Motor neuron (in vitro differentiated cells): Measurements from ENCODE around the gene NSUN2. TPM values are rescaled to one million over a fixed set of nuclear protein-coding genes. Genes with fewer than 3 reads are reported as not detected.

Source experiments
- ATAC-seq, 8 experiments: fragments of 200-7000 bp; cut with Tn5 transposase; replicated peaks in 6 of 8; 2 replicates each; pipeline ENCODE4 v1.8.0; 2021; ENCODE audit warnings: mild to moderate bottlenecking in 8 of 8, moderate library complexity in 8 of 8
- H3K27ac ChIP-seq, 2 donors: fragments of 250-450 bp; sonication (Bioruptor Pico); 2 replicates each; pipeline ENCODE4 v1.9.0; 2021; ENCODE audit warnings: antibody characterized with exemption in 2 of 2, mild to moderate bottlenecking in 2 of 2, moderate library complexity in 1 of 2
- H3K4me1 ChIP-seq, 2 donors: fragments of 250-450 bp; sonication (Bioruptor Pico); replicated peaks in 1 of 2; 2 replicates each; pipeline ENCODE4 v1.6.1; 2021; ENCODE audit warnings: antibody characterized with exemption in 2 of 2, mild to moderate bottlenecking in 2 of 2, moderate library complexity in 1 of 2
- H3K4me3 ChIP-seq, 5 donors: fragments of 250-450 bp; sonication (Bioruptor Pico); 2 replicates each; pipeline ENCODE4 v1.9.0; 2021; ENCODE audit warnings: antibody characterized with exemption in 5 of 5, mild to moderate bottlenecking in 5 of 5, moderate library complexity in 4 of 5
- WGBS, 10 experiments: fragments of 450-650 bp; shearing (Covaris generic); methylation state at CpG; one replicate each; pipeline ENCODE4 v1.0.0; 2022; 5-methylcytosine and 5-hydroxymethylcytosine counted together
- in situ Hi-C, 9 experiments: fragments of 400-800 bp; cut with MboI; loops; one replicate each; pipeline ENCODE4 v1.15.0; 2021; ENCODE audit warnings: low sequenced_read_pairs in 9 of 9, low pct_unique_long_range_greater_than_20kb in 2 of 9; ENCODE audit not compliant: unreplicated experiment in 9 of 9
- total RNA-seq, 8 experiments: library from RNA; unstranded; fragments of 300-600 nt; gene quantifications; 2 replicates each; pipeline versions ENCODE4 v1.2.3 to v1.2.4, GENCODE V29; 2022

NSUN2 gene
- total RNA-seq, 8 experiments from 2014 or later: 20.6 to 86.7 (median 35.2) TPM

DNA sequence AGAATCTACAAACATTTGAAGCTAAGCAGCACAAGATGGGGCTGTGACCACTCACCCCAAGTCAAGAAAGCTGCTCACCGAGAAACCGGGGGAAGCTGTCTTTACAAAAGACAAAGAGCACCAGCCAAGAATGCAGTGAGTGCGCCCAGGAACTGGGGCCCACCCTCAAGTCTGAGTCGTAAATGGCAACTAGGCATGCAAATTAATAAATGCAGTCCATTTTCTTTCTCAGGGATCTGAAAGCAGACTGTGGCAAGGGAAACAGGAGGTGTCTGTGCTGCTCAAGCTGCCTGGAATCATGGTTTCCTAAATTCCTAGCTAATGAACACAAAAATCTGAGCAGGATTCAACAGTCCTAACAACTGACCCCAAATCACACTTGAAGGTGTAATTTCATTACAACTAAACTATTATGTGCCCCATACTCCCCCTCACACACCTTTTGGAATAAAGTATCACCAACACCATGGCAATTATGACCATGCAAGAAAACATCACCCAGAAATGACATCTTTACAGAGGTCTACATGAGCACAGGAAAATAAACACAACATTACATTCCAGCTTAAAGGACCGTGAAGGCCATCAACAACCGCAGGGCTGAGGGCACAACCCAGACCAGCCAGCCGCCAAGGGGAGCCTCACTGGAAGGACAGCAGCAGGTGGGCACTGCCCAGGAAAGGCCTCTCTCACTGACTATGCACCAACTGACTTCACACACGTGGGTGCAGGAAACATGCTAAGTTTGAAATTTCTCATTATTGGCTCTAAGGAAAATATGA is 17.6 kb downstream of the NSUN2 start:
- in situ Hi-C loops: loop anchor here in 1 of 9 experiments (25.0 kb wide), 1 partner anchor 1128 kb away; no protein-coding TSS in a partner anchor
- Histone ChIP-seq H3K4me3 (no peak overlapping the region), H3K27ac (no peak overlapping the region), H3K4me1 (no peaks in the 10 kb centered on the region)
- ATAC-seq: peak in 2 of 8 experiments; percentile 67 to 73
- WGBS, 10 experiments: 52 to 100% (median 90%) methylated on average over 1 to 4 of the region's 8 CpGs; no CpG with 5 or more reads in 1 of the 10 experiments

DNA sequence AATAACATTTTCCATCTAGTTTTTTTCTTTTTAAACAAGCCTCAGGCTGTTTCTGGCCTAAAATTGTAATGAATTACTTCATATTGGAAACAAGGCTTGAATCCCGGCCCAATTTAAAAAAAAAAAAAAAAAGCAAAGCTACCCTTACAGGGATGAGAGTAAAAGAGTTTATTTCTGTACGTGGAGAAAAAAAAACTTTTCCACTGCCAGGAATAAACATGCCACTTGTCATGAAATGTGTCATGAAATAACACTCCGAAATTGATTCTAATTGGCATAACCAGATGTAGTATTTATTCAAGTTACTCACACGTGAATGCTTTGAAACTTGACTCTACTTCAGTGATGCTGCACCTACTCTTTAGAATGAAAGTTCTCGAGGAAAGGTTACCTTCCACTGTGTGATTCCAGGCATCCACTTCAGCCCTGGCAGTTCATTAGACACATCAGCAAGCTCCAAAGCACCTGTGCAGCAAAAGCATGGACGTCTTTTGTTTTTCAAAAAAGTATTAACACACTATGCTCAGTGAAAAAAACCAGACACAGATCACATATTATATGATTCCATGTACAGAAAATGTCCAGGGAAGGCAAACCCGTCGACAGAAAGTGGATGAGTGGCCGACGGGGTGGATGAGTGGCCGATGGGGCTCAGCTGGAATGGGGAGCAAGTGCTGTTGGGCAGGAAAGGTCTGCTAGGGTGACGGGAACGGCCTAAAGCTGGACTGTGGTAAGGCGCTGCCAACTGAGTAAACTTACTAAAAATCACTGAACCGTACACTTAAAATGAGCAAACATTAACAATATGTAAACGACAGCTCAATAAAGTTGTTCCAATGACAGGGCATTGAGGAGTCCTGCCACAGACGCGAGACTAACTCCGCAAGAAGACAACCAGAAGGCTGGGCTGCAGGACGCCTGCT is 21.2 kb downstream of the NSUN2 start:
- no peak overlapping the region for H3K27ac ChIP-seq
- no peaks in the 10 kb centered on the region for H3K4me1 ChIP-seq
- WGBS, 10 experiments: 74 to 99% (median 88%) methylated on average over 1 to 20 of the region's 20 CpGs
- no peak for ATAC-seq
- in situ Hi-C loops: loop anchor here in 1 of 9 experiments (25.0 kb wide), 1 partner anchor 1124 kb away; no protein-coding TSS in a partner anchor
- no peak overlapping the region for H3K4me3 ChIP-seq

DNA sequence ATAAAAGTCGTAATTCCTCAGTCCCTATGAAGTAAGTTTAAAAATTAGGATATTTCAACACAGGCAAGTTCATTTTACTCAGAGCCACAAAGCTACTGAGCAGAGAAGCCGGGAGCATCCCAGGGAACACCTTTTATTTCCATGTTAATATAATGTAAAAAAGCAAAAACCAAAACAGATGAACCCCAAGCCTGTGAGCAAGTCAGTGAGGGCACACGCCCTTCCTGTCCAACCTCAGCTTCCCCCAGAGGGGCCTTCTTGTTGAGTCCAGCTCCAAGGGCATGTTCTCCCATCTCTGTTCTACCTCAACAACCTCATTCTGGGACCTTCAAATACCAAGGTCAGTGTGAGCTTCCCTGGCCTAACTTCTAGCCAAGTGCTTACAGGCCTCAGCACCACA is 24.8 kb downstream of the NSUN2 start:
- Histone ChIP-seq H3K27ac (no peak overlapping the region), H3K4me1 (no peaks in the 10 kb centered on the region), H3K4me3 (no peak overlapping the region)
- peak in 2 of 8 experiments; percentile 73 to 82 for ATAC-seq
- 0 to 96% (median 81%) methylated on average over 1 to 3 of the region's 3 CpGs; no CpG with 5 or more reads in 1 of the 10 experiments for WGBS, 10 experiments
- in situ Hi-C loops: loop anchor here in 1 of 9 experiments (25.0 kb wide), 1 partner anchor 1121 kb away; no protein-coding TSS in a partner anchor

DNA sequence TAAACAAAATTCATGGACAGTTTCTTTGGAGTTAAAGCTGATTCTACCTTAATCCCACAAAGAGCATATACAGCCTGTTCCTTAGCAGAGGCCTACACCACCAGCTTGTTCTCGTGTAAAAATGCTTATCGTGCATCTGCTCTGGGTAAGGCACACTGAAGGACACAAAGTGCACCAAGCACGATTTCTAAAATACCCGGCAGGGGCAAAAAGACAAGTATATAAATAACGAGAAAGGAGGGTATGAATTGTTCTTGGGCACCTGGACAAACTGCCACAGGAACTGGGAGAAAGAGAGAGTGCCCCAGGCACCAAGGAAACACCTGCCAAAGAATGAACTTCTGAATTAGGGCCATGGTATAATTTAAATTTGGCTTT is 25.3 kb downstream of the NSUN2 start:
- Histone ChIP-seq H3K4me3 (no peak overlapping the region), H3K4me1 (no peaks in the 10 kb centered on the region), H3K27ac (no peak overlapping the region)
- no peak for ATAC-seq
- 79 to 100% (median 93%) methylated on average over 1 to 5 of the region's 5 CpGs; no CpG with 5 or more reads in 3 of the 10 experiments for WGBS, 10 experiments
- in situ Hi-C loops: loop anchor here in 1 of 9 experiments (25.0 kb wide), 1 partner anchor 1120 kb away; no protein-coding TSS in a partner anchor

DNA sequence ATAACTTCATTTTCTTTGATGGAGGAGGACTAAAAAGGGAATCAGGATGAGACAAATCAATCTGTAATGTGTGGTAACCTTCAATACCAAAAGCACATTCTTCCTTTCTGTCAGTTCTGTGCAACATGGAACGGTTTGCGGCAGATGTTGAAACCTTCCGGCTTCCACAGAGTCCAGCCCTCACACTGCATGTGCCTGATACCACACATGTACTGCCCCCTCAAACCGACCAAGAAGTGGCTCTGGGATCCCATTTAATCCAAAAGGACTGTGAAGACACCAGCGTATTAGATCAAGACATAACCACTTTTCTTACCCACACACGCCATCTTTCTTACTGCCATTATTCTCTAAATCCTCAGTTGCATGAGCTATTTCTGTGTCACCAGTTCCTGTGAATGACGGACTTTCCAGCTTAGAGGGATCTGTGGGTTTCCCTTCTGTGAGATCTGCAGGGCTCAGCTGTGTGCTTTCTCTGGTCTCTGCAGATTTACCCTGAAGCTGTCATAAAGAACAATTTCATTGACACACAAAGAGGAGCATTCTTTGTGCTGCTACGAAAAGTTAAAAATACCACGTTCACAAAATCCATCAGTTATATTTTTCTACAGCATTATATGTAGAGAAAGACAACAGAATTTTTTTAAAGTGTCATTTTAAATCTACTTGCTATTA is 25.8 kb downstream of the NSUN2 start:
- 83 to 100% (median 96%) methylated on average over 1 to 9 of the region's 9 CpGs; no CpG with 5 or more reads in 1 of the 10 experiments for WGBS, 10 experiments
- Histone ChIP-seq H3K4me3 (no peak overlapping the region), H3K4me1 (peaks cover 0 to under 1% of the 10 kb centered on the region in 2 donors), H3K27ac (no peak overlapping the region)
- ATAC-seq: no peak
- in situ Hi-C loops: loop anchor here in 1 of 9 experiments (25.0 kb wide), 1 partner anchor 1120 kb away; no protein-coding TSS in a partner anchor

DNA sequence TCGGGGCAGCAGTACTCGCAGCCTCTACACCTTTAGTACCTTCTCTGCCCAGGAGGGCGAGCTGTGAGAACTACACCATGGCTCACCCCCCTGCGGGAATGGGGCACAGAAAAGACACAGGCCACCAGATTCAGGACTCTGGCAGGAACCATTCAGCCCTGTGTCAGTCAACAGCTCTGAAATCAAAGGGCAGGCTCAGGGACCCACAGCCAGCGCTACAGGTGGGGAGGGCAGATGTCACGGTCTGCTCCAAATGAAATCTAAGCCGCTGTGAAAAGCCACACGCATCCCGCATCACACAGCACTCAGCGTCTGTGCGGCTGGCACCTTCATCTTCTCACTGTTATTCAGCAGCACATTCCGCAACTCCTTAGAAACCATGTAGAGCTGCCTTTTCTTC is 27.9 kb downstream of the NSUN2 start:
- Histone ChIP-seq H3K4me1 (peaks cover 8 to 17% of the 10 kb centered on the region in 2 donors), H3K27ac (no peak overlapping the region), H3K4me3 (no peak overlapping the region)
- in situ Hi-C loops: loop anchor here in 1 of 9 experiments (25.0 kb wide), 1 partner anchor 1118 kb away; no protein-coding TSS in a partner anchor
- ATAC-seq: no peak
- WGBS, 10 experiments: 95 to 100% (median 98%) methylated on average over 1 to 8 of the region's 12 CpGs; no CpG with 5 or more reads in 2 of the 10 experiments

DNA sequence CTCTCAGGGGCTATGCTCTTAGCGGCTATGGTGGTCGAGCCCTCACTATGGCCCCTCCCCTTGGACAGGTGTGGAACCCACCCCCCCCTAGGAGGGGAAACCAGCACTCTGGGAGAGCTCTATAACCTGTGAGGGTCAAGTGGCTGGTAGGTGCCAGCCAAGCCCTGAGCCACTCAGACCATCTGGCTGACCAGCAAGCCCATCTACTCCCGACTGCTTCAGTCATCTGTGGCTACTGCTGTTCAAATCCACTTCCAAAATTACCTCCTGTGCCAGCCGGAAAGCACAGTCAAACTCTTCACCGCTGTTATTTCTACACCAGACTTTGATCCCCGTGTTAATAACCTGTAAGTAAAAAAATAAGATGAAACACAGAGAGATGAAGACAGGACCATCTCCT is 28.5 kb downstream of the NSUN2 start:
- 70 to 100% (median 87%) methylated on average over 1 to 4 of the region's 6 CpGs; no CpG with 5 or more reads in 2 of the 10 experiments for WGBS, 10 experiments
- no peak overlapping the region for H3K27ac ChIP-seq
- no peak for ATAC-seq
- no peak overlapping the region for H3K4me3 ChIP-seq
- in situ Hi-C loops: loop anchor here in 1 of 9 experiments (25.0 kb wide), 1 partner anchor 1117 kb away; no protein-coding TSS in a partner anchor
- H3K4me1 ChIP-seq: peaks cover 8 to 17% of the 10 kb centered on the region in 2 donors

DNA sequence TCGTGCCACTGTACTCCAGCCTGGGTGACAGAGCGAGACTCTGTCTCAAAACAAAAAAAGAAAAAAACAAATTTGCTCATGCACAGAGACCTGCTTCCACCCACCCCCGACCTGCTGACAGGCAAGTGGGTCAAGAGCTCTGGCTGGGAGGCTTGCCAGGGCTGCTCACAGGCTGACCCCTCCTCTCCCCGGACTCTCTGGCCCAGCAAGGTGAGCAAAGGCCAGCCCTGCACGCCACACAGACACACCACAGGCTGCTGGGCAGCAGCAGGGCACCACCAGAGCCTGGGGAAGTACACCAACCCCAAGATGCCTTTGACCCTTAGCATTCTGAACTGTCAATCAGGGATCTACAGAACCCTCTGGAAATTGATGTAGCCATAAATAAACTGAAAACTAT is 29.2 kb downstream of the NSUN2 start:
- in situ Hi-C loops: loop anchor here in 1 of 9 experiments (25.0 kb wide), 1 partner anchor 1116 kb away; no protein-coding TSS in a partner anchor
- no peak overlapping the region for H3K27ac ChIP-seq
- peaks cover 8 to 17% of the 10 kb centered on the region in 2 donors for H3K4me1 ChIP-seq
- ATAC-seq: no peak
- WGBS, 10 experiments: 100% methylated on average over 1 of the region's 5 CpGs; no CpG with 5 or more reads in 7 of the 10 experiments
- H3K4me3 ChIP-seq: no peak overlapping the region

DNA sequence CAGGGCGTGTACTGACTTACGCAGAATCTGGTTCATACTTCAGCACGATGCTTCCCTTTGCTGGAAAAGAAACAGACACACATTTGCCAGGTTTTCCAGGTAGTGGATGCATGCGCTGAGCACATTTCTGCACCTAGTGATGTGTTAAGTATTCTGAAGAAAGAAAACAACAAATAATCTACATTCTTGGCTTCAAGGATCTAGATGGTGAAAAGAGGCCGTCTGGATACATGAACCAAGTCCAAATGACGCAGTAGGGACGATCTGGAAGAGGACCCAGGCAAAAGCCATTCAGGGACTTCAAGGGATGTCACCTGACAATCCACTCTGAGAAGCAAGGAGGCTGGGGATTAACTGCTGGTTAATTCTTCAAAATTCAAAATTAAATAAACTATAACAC is 30.4 kb downstream of the NSUN2 start:
- peaks cover 8 to 17% of the 10 kb centered on the region in 2 donors for H3K4me1 ChIP-seq
- no peak for ATAC-seq
- WGBS, 10 experiments: 67 to 92% (median 86%) methylated on average over 1 to 5 of the region's 7 CpGs; no CpG with 5 or more reads in 3 of the 10 experiments
- no peak overlapping the region for H3K27ac ChIP-seq
- H3K4me3 ChIP-seq: no peak overlapping the region
- in situ Hi-C loops: loop anchor here in 1 of 9 experiments (25.0 kb wide), 1 partner anchor 1115 kb away; no protein-coding TSS in a partner anchor

DNA sequence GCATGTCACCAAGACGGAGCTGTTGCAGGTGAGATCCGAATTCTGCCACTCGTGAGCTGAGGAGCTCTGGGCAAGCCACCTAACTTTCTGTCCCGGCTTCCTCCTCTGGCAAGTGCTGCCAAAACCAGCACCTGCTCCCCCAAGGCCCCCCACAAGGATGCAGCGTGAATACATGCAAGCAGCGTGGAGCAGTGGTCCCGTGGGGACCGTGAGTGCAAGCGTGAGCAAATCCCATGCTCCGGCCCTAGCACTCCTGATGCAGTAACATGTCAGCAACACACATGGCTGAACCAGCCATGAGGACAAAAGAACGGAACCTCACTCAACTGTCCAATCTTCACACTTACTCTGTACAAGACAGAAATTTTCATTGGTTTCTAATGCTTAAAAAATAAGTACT is 31.0 kb downstream of the NSUN2 start:
- Histone ChIP-seq H3K4me1 (peaks cover 8 to 17% of the 10 kb centered on the region in 2 donors), H3K4me3 (no peak overlapping the region), H3K27ac (no peak overlapping the region)
- peak in 2 of 8 experiments; percentile 20 to 29 for ATAC-seq
- in situ Hi-C loops: loop anchor here in 1 of 9 experiments (25.0 kb wide), 1 partner anchor 1115 kb away; no protein-coding TSS in a partner anchor
- 84 to 100% (median 92%) methylated on average over 1 to 11 of the region's 11 CpGs; no CpG with 5 or more reads in 4 of the 10 experiments for WGBS, 10 experiments

DNA sequence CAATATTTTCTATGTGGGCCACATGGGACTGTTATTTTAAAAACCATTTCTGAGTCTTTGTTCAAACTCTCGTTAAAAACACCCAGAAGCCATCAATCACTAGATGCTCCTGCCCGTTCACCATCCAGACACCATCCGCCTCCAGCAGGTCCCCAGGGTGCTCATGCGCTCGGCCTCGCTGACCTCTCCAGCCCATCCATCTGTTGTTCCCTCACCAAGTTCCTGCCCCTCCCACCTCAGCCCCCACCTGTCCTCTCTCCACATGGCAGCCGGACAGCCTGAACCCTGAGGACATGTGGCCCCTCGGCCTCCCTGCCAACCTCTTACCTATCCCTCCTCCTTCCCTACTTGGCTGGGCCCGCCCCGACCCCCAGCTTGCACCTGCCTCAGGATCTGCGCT is 31.6 kb downstream of the NSUN2 start:
- Histone ChIP-seq H3K4me1 (peaks cover 8 to 17% of the 10 kb centered on the region in 2 donors), H3K4me3 (no peak overlapping the region), H3K27ac (no peak overlapping the region)
- in situ Hi-C loops: loop anchor here in 1 of 9 experiments (25.0 kb wide), 1 partner anchor 1114 kb away; no protein-coding TSS in a partner anchor
- peak in 3 of 8 experiments; percentile 57 to 93 (median 90) for ATAC-seq
- 14 to 80% (median 60%) methylated on average over 1 to 3 of the region's 11 CpGs; no CpG with 5 or more reads in 5 of the 10 experiments for WGBS, 10 experiments

DNA sequence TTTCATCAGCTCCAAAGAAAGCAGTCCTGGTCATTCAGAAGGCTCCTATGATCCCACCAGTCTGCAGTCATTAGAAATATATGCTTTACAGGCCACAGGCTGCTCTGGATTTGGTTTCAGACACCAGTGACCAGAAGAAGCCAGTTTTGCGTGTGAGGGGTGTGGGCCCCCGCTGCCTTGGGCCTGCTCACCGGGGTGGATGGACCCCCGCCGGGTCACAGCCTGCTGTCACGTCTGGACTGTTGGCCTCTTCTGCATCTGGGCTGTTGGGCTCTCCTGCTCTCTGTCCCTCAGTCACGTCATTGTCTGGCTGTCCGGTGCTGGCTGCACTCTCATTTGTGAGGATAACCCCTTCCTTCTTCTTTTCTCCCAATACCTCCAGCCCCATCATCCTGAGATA is 33.1 kb downstream of the NSUN2 start:
- WGBS, 10 experiments: 88 to 100% (median 94%) methylated on average over 1 to 3 of the region's 8 CpGs; no CpG with 5 or more reads in 5 of the 10 experiments
- Histone ChIP-seq H3K4me3 (no peak overlapping the region), H3K4me1 (peaks cover 8 to 17% of the 10 kb centered on the region in 2 donors), H3K27ac (no peak overlapping the region)
- in situ Hi-C loops: loop anchor here in 3 of 9 experiments (25.0 kb wide), 1 partner anchor 1112 kb away; no protein-coding TSS in a partner anchor
- no peak for ATAC-seq
